ENCODE results near the gene MPI.
"Not testable (repeated sequence)": the region's sequence is repeated elsewhere in the genome, so short reads cannot be mapped to it uniquely, and the experiment has no call there.

MPI gene

GRCh38 chr15:74924525-74924924 lies 34.7 kb downstream of the MPI start:
- no peak for TF ChIP-seq CTCF (IDR thresholded peaks at IDR 0.05; ENCODE audit: control insufficient read depth, extremely low read depth, insufficient read depth)
- no peak for DNase-seq (ENCODE audit: low read depth)
- no peak overlapping the region for H3K4me3 ChIP-seq (ENCODE audit: low read depth, low read length)

- no peak for TF ChIP-seq CTCF (IDR thresholded peaks at IDR 0.05; ENCODE audit: control insufficient read depth, extremely low read depth, insufficient read depth)
- H3K4me3 ChIP-seq (ENCODE audit: low read depth, low read length), result no peak overlapping the region
- peak; percentile 74 for DNase-seq (ENCODE audit: low read depth)
These were observed 38.9 kb downstream of the MPI start for GRCh38 chr15:74928771-74929198.

GRCh38 chr15:74933573-74933972 lies 43.7 kb downstream of the MPI start:
- no peak for DNase-seq (ENCODE audit: low read depth)
- TF ChIP-seq CTCF (IDR thresholded peaks at IDR 0.05; ENCODE audit: control insufficient read depth, extremely low read depth, insufficient read depth), result no peak
- H3K4me3 ChIP-seq (ENCODE audit: low read depth, low read length), result no peak overlapping the region

- TF ChIP-seq CTCF (IDR thresholded peaks at IDR 0.05; ENCODE audit: control insufficient read depth, extremely low read depth, insufficient read depth), result peak; percentile 9; the same call in 1 of the 2 replicates
- not testable (repeated sequence) for DNase-seq (ENCODE audit: low read depth); H3K4me3 ChIP-seq (ENCODE audit: low read depth, low read length)
These were observed 45.4 kb downstream of the MPI start for GRCh38 chr15:74935193-74935592.

- H3K4me3 ChIP-seq (ENCODE audit: low read depth, low read length), result peak overlapping the region; percentile 87
- TF ChIP-seq CTCF (IDR thresholded peaks at IDR 0.05; ENCODE audit: control insufficient read depth, extremely low read depth, insufficient read depth), result no peak
- DNase-seq (ENCODE audit: low read depth), result no peak
These were observed 47.4 kb downstream of the MPI start for GRCh38 chr15:74937272-74937589.

GRCh38 chr15:74937590-74938371 lies 47.9 kb downstream of the MPI start, which contains the start of gene COX5A:
Gene COX5A, minus strand, starts transcription at chr15:74938073. Its CDS starts 59 bp downstream, at chr15:74938014.
- TF ChIP-seq CTCF (IDR thresholded peaks at IDR 0.05; ENCODE audit: control insufficient read depth, extremely low read depth, insufficient read depth), result no peak
- H3K4me3 ChIP-seq (ENCODE audit: low read depth, low read length), result peak within 1 kb of the TSS; percentile 87
- DNase-seq (ENCODE audit: low read depth), result peak; percentile 86

All from LNCaP clone FGC (cell line).